NCI-H345 (cell line): ENCODE measurements around the gene LIN37.

Source experiments
- DNase-seq: peaks from one replicate; lab custom pipeline; 2025; lab: John Stamatoyannopoulos, UW

The LIN37 gene

DNA sequence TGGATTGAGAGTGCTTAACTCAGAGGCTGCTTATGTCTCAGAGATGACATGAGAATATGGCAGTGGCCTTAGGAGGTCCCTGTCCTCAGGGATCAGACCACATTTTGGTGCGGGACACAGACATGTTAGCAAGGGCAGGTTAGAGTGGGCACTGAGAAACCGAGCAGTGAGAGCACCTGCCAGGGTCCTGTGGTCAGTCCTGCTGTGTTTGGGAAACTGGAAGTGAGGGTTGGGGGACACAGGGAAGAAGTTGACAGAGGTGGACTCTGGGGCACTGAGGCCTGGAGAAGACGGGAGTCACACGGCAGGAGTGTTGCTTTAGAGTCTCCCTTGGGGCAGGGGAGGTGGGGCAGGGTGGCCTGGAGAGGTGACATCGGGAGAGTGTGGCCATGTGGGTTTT, 13.5 kb upstream of the LIN37 start:
- no peak for DNase-seq

DNA sequence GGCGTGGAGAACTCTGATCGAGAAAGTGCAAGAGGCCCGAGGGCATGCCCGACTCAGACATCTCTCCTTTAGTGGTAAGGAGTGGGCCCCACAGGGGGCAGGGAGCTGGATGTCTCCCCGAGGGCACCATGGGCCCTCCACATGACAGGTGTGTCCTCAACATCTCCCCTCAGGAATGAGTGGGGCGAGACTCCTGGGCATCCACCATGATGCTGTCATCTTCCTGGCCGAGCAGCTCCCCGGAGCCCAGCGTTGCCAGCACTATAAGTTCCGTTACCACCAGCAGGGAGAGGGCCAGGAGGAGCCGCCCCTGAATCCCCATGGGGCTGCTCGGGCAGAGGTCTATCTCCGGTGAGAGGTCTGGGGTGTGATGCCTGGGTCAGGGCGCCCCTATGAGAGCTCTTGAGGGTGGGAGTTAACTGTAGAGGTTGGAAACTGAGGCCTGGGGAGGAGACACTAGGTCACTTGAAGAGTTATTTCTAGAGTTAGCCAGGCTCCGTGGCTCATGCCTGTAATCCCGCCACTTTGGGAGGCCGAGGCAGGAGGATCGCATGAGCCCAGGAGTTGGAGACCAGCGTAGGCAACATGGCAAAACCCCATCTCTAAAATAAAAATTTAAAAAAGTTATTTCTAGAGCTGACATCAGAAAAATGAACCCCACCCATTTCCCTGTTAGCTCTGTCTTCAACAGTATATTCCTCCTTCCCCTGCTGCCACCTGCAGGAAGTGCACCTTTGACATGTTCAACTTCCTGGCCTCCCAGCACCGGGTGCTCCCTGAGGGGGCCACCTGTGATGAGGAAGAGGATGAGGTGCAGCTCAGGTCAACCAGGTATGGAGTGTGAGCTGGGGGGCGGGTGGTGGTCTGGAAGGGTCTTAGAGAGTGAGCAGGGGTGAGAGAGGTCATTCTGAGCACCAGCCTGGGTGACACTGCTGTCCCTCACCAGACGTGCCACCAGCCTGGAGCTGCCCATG, 11.2 kb upstream of the LIN37 start:
- no peak for DNase-seq

DNA sequence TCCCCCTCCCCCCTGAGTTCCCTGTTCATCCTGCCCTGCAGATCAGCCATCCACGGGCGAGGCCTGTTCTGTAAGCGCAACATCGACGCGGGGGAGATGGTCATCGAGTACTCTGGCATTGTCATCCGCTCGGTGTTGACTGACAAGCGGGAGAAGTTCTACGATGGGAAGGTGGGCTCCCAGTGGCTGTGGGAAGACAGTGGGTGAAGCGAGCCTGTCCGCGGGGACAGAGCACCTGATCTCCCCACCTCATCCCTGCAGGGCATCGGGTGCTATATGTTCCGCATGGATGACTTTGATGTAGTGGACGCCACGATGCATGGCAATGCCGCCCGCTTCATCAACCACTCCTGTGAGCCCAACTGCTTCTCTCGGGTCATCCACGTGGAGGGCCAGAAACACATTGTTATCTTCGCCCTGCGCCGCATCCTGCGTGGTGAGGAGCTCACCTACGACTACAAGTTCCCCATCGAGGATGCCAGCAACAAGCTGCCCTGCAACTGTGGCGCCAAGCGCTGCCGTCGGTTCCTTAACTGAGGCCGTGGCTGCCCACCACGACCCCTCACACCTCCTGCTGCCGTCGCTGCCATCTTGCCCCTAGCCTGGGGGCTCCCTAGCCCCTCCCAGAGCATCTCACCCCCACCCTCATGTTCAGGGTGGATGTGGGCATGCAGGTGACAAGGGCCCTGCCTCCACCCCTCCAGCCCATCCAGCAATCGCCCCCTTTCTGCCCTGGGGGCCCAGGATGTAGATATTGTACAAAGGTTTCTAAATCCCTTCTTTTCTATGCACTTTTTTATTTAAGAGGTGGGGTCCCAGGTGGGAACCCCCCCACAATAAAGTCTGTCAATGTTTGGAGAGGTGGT, 10.1 kb upstream of the LIN37 start:
- no peak for DNase-seq

DNA sequence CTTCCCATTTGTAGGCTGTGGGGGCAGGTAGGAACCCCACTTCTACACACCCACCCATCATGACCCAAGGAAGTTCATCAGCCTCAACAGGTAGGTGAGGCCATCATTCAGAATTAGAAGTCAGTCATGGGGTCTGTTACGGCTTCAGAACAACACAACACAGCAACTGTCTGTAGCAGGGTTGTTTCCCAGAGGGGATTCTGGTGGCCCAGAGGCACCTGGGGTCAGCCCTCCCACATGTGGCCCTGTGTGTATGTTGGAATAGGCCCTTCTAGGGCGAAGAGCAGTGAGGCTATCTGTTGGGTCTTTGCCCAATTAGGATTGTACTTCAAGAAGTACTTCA, 9.5 kb upstream of the LIN37 start:
- no peak for DNase-seq

DNA sequence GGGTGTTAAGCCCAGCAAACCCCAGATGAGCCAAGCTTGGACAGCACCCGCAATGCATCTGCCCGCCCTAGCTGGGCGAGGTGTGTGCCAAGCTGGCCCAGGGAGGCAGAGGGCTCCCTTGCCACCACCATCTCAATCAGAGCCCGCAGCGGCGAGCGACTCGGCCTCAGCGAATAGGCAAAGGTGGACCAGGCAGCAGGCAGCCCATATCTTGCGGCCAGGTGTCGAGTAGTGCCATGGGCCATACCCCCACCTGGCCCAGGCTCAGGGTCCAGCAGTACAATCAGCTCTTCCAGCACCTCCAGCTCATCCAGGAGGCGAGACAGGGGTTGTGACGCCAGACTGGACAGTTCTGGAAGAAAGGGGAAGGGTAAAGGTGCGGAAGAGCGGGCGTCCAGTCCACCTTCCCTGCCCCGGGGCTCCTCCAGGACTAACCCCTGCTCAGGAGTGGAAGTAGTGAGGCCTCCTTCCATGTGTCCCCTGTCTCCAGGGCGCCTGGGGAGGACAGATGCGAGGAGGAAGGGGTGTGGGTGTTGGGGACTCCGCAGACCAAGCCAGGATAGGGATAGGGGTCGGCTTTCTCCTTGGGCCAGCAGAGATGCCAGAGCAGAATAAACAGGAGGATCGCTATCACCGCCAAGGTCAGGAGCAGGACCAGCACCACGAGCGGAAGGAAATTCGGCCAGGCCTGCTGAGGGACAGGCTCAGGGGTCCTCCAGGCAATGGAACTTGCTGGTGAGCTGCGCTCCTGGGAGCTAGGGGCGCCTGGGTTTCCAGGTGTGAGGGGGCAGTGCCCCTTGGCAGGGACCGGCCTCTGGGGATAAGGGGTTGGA, 8.9 kb upstream of the LIN37 start:
- no peak for DNase-seq

DNA sequence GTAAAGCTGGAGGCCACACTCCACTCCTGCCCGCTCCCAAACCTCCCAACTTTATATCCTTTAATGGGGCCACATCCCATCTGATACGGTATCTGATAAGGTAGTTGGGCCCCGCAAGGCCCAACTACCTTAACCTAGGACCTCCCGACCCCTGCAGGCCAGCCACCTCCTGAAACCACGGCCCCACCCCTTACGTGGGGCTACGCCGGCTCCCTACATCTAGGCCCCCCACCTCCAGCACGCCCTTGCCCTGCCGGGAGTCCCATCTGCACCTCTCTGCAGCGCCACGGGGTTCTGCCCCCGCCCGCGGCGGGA, 8.3 kb upstream of the LIN37 start:
- DNase-seq, result no peak

DNA sequence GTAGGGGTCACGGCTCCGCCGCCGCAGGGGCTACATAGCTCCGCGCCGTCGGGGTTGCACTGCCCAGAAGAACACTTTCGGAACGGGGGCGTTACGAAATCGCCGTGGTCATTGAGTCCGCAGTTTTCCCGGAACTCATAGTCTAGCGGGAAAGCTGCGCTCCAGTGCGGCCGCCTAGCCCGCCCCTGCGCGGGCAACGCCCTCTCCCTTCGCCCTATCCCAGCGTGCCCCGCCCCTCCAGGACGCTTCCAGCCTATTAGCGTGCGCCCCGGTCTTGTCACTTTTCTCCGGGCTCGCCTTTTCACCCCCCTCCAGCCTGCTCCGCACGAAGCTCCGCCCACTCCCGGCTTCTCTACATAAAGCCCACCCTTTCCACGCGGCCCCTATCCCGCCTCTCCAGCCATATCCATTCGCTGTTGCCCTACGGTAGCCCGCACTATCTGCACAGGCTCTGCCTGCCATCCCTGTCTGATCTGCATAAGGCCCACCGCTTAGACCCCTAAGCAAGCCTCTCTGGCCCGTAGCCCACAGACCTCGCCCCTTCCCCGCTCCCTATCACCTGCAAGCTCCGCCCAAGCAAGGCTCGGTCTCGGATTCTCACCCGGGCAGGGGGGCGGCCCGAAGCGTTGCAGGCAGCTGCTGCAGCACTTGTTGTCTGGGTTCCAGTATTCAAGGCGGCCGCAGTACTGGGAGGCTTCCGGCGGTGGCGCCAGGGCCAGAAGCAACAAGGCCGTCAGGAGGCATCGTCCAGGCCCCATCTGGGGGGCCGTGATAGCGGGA, 7.8 kb upstream of the LIN37 start:
- peak; percentile 100 for DNase-seq

DNA sequence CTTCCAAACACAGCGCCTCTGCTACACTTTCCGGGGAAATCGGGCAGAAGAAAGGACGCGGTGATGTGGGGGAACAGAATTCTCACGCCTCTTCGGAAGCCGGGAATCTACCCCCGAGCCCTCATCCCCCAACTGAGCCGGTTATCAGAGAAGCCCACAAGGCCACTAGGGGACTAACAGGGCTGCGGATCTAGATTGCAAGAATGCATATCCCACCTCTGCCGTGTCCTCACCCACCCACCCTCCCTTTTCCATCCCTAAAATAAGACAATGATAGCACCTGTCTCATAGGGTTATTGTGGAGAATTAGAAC, 7.2 kb upstream of the LIN37 start:
- no peak for DNase-seq

DNA sequence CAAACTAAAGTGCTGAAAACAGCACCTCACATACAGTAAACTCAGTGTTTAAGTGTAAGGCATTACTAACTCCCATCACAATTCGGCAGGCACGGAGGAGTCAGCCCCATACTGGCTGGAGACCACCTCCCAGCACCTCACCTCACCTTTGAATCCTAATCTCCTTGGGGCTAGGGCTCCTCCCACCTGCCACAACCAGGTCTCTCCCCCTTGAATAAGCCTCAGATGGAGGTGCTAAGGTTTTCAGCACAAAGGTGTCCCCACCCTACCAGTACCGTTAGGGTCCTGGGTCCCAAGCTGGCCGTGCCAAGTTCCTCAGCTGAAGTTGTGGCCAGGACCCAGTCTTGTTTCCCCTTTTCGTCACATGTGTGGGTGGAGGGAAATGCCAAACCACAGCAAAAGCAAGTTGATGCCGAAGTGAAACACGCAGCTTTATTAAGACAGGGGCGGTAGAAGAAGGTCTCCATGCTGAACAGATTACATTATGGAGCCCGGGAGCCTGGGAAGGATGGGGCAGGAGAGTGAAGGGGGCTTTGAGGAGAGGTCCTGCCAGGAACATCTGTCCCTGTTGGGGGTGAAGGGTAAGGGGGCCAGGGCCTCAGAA, 6.2 kb upstream of the LIN37 start, which contains the start of gene IGFLR1:
TSS of gene IGFLR1 (minus strand) at position 332 of the 604 bp plus-strand sequence. CDS start 1,272 bp downstream, outside the sequence.
- DNase-seq, result no peak

DNA sequence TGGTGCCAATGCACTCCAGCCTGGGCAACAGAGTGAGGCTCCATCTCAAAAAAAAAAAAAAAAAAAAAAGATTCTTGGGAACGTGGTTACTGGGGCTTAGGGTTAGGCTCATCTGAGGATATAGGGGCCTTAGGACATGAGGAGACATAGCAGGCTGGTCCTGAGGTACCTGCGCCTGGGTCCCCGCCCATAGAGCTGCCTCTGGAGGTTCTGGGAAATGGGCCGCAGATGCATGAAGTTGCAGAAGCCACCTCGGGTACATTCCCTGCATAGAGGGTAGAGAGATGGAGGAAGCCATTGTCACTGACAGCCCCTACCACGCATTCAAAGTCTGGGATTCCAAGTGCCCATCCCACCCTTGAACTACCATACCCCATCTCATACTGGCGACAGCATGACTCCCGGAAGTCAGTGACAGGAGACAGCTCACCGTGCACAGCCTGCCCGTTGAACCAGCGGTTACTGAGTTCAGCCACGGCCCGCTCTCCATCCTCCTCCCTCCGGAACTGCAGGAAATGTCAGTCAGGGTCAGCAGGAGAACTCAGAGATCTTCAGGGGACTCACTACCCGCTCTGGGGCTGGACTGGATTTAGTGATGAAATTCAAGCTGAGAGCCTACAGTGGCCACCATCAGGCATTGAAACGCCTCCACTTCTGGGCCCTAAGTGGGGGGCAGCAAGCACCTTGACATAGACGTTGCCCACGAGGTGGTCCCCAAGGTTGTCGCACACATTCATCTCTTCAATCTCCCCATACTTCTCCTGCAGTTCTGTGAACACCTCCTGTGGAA, 4.5 kb upstream of the LIN37 start:
- DNase-seq, result no peak

DNA sequence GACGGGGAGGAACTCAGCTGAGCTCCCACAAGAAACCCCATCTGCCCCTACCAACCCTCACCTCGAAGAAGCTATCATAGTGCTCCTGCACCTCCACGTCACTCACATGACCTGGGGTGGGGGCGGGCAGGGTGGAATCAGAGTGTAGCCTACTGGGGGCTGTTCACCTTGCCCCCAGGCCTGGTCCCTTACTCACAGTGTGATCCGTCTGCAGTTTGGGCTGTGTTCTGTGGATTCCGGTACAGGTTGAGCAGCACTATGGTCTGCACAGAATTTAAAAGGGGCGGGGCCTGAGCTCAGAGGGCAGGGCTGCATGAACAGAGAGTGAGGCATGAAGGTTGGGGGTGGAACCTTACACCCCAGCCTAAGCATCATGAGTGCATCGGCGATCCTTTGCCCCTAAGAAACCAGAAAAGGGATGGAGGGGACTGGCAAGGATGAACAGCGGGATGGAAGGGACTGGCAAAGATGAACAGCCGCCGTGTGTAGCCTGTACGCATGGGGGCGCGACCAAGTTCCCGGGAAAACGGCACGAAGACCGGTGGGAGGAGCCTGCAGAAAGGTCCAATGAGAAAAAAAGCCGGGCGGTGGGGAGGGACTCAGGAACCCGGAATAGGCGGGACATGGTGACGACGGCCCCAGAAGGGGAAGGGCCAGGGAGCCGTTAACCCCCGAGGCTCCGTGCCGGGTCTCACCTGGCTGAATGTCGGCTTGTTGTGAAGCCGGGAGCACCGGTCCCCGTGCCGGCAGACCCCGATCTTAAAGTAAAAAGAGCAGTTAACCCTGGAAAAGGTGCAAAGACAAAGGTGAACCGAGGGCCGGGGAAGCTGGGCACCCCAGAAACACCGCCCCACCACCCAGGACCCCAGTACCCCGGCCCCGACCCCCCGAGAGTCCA, 3.7 kb upstream of the LIN37 start:
- DNase-seq, result peak; percentile 100

DNA sequence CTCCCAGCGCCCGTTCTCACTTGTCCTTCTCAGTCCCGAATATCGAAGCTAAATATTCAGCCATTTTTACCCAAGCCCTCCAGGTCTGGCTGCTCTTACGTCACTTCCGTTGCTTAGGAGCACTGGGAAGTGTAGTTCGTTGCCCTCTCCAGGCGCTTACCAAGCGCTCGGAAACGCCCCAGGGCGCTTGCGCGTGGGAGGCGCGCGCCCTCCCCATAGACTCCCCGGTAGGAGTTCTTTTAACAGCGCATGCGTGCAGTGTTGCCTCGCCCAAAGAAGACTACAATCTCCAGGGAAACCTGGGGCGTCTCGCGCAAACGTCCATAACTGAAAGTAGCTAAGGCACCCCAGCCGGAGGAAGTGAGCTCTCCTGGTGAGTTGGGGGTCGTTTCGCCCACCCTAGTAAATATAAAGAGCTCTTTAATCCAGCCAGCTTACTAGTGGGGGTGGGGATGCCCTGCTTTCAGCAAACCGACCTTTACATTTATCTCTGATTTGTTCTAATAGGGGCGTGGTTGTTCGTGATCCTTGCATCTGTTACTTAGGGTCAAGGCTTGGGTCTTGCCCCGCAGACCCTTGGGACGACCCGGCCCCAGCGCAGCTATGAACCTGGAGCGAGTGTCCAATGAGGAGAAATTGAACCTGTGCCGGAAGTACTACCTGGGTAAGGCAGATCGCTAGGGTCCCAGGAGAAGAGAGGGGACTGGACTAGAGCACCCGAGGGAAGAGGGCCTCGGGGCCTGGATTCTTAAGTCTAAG, 2.9 kb upstream of the LIN37 start, which contains the start of the genes PSENEN and U2AF1L4:
TSS of gene PSENEN (plus strand) at position 324 of the 759 bp plus-strand sequence. CDS start at position 604, 280 bp downstream.
TSS of gene U2AF1L4 (minus strand) at position 91 of the 759 bp plus-strand sequence. CDS start at position 64, 27 bp downstream.
- peak; percentile 100 for DNase-seq

DNA sequence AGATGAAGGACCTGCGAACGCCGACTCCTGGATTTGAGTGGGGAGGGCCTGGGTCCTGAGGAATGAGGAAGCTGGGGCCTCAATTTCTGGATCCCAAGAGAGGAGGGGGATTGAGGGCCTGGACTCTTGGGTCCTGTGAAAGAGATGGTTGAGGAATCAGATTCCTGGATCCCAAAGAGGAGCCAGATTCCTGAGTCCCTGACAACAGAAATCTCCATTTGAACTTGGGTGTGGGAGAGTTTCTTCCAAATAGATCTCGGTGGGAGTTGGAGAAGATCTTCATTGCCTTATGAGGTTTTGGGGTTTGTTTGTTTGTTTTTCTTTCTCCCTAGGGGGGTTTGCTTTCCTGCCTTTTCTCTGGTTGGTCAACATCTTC, 2.3 kb upstream of the LIN37 start:
- no peak for DNase-seq

DNA sequence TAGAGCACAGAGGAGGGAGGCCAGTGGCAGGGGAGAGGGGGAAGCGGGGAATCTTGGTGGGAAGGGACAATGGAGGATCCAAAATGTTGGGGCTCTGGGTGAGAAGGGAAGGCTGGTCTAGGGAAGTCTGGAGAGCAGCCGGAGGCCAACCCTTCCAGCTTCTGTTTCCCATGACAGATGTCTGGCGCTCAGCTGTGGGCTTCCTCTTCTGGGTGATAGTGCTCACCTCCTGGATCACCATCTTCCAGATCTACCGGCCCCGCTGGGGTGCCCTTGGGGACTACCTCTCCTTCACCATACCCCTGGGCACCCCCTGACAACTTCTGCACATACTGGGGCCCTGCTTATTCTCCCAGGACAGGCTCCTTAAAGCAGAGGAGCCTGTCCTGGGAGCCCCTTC, 1.8 kb upstream of the LIN37 start:
- DNase-seq, result no peak

DNA sequence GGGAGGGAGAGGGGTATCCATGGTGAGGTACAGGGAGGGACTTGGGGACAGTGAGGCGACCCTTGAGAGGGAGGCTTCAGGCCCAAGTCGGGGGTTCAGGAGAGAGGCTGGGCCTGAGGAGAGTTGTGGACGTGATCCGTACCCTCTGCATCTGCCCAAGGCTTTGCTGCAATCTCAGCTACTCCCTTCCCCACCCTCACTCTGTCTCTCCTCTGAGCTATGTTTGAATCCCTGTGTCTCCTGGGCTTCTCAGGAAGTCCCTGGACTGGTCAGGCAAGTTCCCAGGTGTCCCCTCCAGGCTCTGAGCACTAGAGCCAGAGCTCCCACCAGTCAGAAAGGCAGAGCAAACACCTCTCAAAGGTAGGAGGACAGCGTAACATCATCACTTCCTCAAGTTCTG, 1.8 kb downstream of the LIN37 start:
- DNase-seq, result no peak

DNA sequence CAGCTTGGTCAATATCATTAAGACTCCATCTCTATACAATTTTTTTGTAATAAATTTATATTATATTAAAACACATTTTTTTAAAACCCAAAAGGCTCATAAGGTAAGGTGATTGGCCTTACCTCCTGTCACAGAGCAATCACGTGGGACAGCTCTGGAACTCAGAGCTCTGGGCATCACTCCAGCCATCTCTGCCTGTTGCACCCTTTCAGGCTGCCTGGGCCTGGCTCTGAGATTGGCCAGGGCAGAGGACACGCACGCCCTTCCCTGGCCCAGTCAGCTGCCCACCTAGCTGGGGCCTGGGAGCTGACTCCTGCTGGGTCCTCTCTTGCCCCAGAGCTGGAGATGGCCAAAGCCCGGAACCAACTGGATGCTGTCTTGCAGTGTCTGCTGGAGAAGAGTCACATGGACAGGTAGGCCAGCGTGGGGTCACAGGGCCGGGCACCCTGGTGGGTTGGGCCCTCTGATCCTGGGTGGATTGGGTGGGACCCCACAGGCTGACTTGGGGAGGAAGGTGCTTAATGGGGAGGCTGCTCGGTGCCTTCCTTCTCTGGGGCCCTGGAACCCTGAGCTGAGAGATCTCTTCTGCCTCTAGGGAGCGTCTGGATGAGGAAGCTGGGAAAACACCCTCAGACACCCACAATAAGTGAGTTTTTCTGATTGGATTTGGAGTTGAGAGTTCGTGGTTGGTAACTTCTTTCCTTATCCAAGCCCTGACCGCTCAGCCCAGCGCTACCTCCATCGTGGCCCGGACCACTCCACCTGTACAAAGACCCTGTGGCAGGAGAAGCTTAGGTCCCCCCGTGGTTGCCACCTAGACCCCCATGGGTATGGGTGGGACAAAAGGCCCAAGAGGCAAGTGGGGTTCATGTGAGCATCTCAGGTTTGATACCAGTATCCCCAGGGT, 3.7 kb downstream of the LIN37 start:
- no peak for DNase-seq

DNA sequence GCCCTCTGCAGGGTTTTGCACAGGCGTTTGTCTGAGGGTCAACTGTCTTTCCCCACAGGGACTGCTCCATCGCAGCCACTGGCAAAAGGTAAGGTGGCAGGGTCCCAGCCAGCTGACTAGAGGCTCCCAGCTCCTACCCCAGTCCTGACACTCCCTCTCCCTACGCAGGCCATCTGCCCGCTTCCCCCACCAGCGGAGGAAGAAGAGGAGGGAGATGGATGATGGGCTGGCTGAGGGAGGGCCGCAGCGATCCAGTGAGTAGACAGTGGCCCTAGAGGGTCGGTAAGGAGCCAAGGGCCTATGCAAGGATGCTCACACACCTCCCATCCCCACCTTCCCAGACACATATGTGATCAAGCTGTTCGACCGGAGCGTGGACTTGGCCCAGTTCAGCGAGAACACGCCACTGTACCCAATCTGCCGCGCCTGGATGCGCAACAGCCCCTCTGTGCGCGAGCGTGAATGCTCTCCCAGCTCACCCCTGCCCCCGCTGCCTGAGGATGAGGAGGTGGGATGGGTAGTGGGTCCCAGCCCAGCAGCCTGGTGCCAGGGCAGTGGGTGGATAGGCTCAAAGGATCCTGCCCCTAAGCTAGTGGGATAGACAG, 4.5 kb downstream of the LIN37 start:
- DNase-seq, result no peak
